PFSK-1 (cell line): ENCODE data around the gene TLE2.

Experiments used
- FOXP2 ChIP-seq: optimal IDR thresholded peaks from 2 replicates; pipeline ENCODE3; 2011; ENCODE audit warnings: borderline replicate concordance, control low read depth, inconsistent platforms; ENCODE audit not compliant: insufficient read depth; ENCODE audit errors: extremely low read length, extremely low read depth
- POLR2AphosphoS5 ChIP-seq: IDR thresholded peaks from 2 replicates; pipeline ENCODE4 v1.6.1; 2012; ENCODE audit warnings: low read depth, mild to moderate bottlenecking, control low read depth, low read length, moderate library complexity
- SIN3A ChIP-seq: IDR thresholded peaks from 2 replicates; pipeline ENCODE4 v1.6.1; 2012; ENCODE audit warnings: mild to moderate bottlenecking, low read length, moderate library complexity, borderline replicate concordance; ENCODE audit not compliant: insufficient read depth
- TAF1 ChIP-seq: IDR thresholded peaks from 2 replicates; pipeline ENCODE4 v1.6.1; 2012; ENCODE audit warnings: low read length, control low read depth, borderline replicate concordance; ENCODE audit not compliant: insufficient read depth
- TF ChIP-seq, protein P1 (sequence below), 2 experiments: IDR thresholded peaks; 2 replicates each; pipeline versions ENCODE4 v1.6.1 to v1.8.0; 2011 to 2012; ENCODE audit warnings: low read depth in 2 of 2, low read length in 2 of 2, control low read depth in 1 of 2, inconsistent platforms in 1 of 2, mild to moderate bottlenecking in 1 of 2, moderate library complexity in 1 of 2; ENCODE audit not compliant: insufficient read depth in 1 of 2

Gene TLE2

DNA sequence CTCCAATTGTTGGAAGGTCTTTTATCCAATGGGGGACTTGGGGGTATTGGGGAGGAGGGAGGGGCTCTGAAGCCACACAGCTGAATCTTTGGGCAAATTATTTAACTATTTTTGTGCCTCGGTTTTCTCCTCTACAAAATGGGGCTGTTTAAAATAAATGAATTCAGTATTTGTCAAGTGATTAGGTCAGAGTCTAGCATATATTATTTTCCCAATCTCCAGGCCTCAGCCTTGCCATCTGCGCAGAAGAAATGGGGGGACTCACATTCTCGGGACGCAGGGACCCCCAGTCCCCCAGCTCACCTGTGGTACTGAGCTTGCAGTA is 31.7 kb upstream of the TLE2 start:
- TF ChIP-seq TAF1 (no peak), SIN3A (no peak), POLR2AphosphoS5 (no peak), FOXP2 (no peak)
- TF ChIP-seq, protein P1, sequence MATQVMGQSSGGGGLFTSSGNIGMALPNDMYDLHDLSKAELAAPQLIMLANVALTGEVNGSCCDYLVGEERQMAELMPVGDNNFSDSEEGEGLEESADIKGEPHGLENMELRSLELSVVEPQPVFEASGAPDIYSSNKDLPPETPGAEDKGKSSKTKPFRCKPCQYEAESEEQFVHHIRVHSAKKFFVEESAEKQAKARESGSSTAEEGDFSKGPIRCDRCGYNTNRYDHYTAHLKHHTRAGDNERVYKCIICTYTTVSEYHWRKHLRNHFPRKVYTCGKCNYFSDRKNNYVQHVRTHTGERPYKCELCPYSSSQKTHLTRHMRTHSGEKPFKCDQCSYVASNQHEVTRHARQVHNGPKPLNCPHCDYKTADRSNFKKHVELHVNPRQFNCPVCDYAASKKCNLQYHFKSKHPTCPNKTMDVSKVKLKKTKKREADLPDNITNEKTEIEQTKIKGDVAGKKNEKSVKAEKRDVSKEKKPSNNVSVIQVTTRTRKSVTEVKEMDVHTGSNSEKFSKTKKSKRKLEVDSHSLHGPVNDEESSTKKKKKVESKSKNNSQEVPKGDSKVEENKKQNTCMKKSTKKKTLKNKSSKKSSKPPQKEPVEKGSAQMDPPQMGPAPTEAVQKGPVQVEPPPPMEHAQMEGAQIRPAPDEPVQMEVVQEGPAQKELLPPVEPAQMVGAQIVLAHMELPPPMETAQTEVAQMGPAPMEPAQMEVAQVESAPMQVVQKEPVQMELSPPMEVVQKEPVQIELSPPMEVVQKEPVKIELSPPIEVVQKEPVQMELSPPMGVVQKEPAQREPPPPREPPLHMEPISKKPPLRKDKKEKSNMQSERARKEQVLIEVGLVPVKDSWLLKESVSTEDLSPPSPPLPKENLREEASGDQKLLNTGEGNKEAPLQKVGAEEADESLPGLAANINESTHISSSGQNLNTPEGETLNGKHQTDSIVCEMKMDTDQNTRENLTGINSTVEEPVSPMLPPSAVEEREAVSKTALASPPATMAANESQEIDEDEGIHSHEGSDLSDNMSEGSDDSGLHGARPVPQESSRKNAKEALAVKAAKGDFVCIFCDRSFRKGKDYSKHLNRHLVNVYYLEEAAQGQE (IDR thresholded peaks at IDR 0.05; ENCODE audit: insufficient read depth in 1 of 2, low read depth in 2 of 2, low read length in 2 of 2), result no peak

DNA sequence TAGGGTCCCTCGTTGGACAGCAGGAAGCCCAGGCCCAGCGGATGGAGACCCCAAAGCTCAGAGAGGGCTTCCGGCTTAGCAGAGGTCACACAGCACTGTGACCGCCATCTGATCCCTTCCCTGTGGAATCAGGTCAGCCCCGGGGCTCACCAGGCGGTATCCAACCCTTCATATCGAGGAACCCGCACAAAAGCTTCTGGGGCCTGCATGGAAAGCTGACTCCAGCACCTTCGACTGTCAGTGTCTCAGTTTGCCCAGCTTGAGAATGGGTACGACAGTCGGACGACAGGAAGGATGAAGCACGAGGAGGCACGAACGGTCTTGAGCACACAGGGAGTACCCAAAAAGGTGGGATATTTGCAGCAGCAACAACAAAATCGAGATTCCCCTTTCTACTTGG is 30.6 kb upstream of the TLE2 start:
- no peak for TF ChIP-seq POLR2AphosphoS5
- no peak for TF ChIP-seq SIN3A
- TF ChIP-seq TAF1, result no peak
- no peak for TF ChIP-seq FOXP2
- TF ChIP-seq, protein P1 (IDR thresholded peaks at IDR 0.05; ENCODE audit: insufficient read depth in 1 of 2, low read depth in 2 of 2, low read length in 2 of 2), result no peak

DNA sequence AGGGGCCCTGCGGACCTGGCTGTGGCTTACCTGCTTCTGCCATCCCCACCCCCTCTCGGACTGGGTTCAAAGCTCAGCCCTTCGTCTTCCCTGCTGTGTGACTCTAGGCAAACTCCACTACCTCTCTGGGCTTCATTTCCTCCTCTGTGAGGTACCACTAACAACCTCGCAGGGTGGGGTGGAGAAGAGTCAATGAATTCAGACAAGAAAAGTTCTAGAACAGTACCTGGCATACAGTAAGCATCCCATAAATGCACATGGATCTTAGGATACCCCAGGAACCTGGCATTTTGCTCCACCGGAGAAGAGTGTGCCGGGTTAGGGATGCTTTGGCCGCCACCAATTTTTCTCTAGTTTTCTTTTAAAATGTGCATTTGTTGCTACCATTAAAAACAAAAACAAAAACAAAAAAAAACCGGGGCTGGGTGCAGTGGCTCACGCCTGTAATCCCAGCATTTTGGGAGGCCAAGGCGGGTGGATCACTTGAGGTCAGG is 29.8 kb upstream of the TLE2 start:
- TF ChIP-seq TAF1 (no peak), SIN3A (no peak), FOXP2 (no peak), POLR2AphosphoS5 (no peak)
- TF ChIP-seq, protein P1 (IDR thresholded peaks at IDR 0.05; ENCODE audit: insufficient read depth in 1 of 2, low read depth in 2 of 2, low read length in 2 of 2), result no peak

DNA sequence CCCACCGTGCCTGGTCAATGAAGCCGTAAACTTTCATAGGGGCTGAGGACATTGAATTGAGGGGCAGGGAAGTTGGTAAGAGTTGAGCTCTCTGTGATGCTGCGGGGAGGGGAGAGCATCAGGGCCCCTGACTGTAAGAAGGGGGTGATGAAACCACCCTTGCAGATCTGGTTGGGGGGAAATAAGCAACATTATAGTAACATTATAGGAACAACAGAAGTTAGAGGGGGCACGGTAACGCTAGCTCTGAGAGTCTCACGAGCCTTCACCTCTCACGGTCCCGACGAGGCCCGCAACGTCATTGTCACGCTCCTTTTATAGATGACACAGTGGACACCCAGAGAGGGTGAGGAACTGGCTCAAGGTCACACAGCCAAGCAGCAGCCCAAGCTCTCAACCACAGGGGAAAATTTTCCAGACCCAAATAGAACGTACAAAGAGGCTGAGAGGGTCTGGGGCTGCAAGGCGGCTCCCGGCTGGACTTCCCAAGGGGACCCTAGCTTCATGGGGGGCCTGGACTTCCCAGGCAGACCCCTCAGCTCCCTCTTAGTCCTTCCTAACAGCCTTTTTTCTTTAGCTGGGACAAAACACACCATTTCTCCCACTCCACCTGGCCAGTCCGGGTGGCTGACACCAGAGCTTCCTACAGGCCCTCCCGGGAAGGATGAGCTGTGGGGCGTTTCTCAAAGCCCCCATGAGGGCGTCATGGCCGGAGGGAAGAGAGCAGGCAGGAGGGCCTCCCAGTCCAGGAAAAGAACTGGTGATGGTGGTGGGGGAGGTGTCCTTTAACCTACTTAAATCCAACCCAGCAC is 29.1 kb upstream of the TLE2 start:
- TF ChIP-seq TAF1 (no peak), POLR2AphosphoS5 (no peak), SIN3A (no peak)

DNA sequence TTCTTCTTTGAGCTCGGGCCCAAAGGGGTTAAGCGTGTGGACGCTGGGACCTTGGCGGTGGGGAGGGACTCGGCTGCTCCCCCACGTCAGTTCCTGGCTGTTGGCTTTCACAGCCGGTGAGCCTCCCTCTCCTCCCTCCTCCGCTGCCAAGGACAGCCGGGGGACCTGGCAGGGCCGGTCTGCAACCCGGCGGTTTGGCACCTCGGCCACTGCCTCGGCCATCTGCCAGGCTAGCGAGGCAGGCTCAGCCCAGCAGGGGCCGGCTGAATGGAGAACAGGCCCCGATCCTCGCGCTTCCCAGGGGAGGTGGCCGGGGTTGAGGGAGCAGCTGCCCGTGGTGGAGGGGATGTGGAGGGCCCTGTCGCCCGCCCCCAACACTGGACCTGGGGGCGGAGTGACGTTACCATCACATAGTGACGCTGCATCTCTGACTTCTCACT is 28.2 kb upstream of the TLE2 start:
- no peak for TF ChIP-seq POLR2AphosphoS5
- TF ChIP-seq TAF1, result no peak
- TF ChIP-seq, protein P1 (IDR thresholded peaks at IDR 0.05; ENCODE audit: insufficient read depth in 1 of 2, low read depth in 2 of 2, low read length in 2 of 2), result no peak
- TF ChIP-seq FOXP2, result peak; percentile 47
